K562 (cell line): ENCODE measurements around the gene ORC5. TPM values are rescaled to one million over a fixed set of nuclear protein-coding genes. Genes with fewer than 3 reads are reported as not detected.

Experiments
- ATAC-seq: fragments of 200-7000 bp; cut with Tn5 transposase; 3 replicates; pipeline ENCODE4 v1.9.1; 2020; ENCODE audit warnings: moderate library complexity
- BruUV-seq: library from RNA; stranded (reverse); fragments of 400-500 nt; replicated peaks from 2 replicates; lab custom pipeline; 2021; lab: Mats Ljungman, UMichigan
- CTCF ChIA-PET: fragments of 300-600 bp; formaldehyde crosslinking; extraction: SDS; loops from one replicate; lab custom pipeline; 2021; ENCODE audit warnings: low intra/inter-chr PET ratio; lab: Yijun Ruan, JAX
- POLR2A ChIA-PET: fragments of 300-600, 350-650 bp; sonication (Branson Sonifier 250); formaldehyde crosslinking; extraction: SDS; loops from one replicate; lab custom pipeline; 2021; ENCODE audit warnings: antibody characterized with exemption, inconsistent platforms; lab: Yijun Ruan, JAX
- DNase-seq, 4 experiments: peaks; one replicate each; pipeline versions ENCODE4 v3.0.0 to v3.0.0-alpha.2; 2011 to 2018; ENCODE audit warnings: low spot score in 3 of 4, mixed read lengths in 3 of 4; ENCODE audit errors: extremely low read depth in 1 of 4
- FAIRE-seq: peaks from 2 replicates; lab custom pipeline; 2011; peaks lifted over from hg19 to GRCh38; lab: Jason Lieb, UNC
- H2AFZ ChIP-seq: 2 replicates; pipeline ENCODE4 v1.6.0; 2011; ENCODE audit warnings: low read depth, low read length, control low read depth, inconsistent platforms
- H3K27ac ChIP-seq: fragments of 200-600 bp; 3 replicates; pipeline ENCODE4 v1.8.0; 2011; ENCODE audit warnings: low read depth, mild to moderate bottlenecking, control low read depth, inconsistent platforms, low read length, moderate library complexity, mixed read lengths; ENCODE audit errors: extremely low read depth
- H3K27me3 ChIP-seq, 2 experiments: fragments of 300-600 bp in 1 of 2; 2 replicates in 1 of 2; 3 replicates in 1 of 2; pipeline versions ENCODE4 v1.6.0 to v1.8.0; 2011; ENCODE audit warnings: inconsistent platforms in 2 of 2, low read length in 2 of 2, mild to moderate bottlenecking in 1 of 2, mixed read lengths in 1 of 2, moderate library complexity in 1 of 2; ENCODE audit not compliant: control insufficient read depth in 2 of 2, insufficient read depth in 2 of 2
- H3K36me3 ChIP-seq: fragments of 300-600 bp; 3 replicates; pipeline ENCODE4 v1.8.0; 2011; ENCODE audit warnings: mild to moderate bottlenecking, low read length, inconsistent platforms; ENCODE audit not compliant: control insufficient read depth, insufficient read depth
- H3K4me1 ChIP-seq, 2 experiments: fragments of 200-600 bp in 1 of 2; replicated peaks in 1 of 2; 2 replicates in 1 of 2; 3 replicates in 1 of 2; pipeline versions ENCODE4 v1.5.1 to v1.8.0; 2011; ENCODE audit warnings: inconsistent platforms in 2 of 2, low read length in 2 of 2, mild to moderate bottlenecking in 1 of 2, mixed read lengths in 1 of 2, moderate library complexity in 1 of 2; ENCODE audit not compliant: control insufficient read depth in 2 of 2, insufficient read depth in 2 of 2
- H3K4me2 ChIP-seq: 2 replicates; pipeline ENCODE4 v1.6.1; 2011; ENCODE audit warnings: low read length, control low read depth, inconsistent platforms, mixed read lengths; ENCODE audit not compliant: insufficient read depth
- H3K4me3 ChIP-seq: fragments of 200-600 bp; sonication (generic), shearing (Covaris generic); 2 replicates; pipeline ENCODE4 v1.5.1; 2016; ENCODE audit warnings: control low read depth, inconsistent platforms
- H3K79me2 ChIP-seq: fragments of 200-600 bp; 3 replicates; pipeline ENCODE4 v1.8.0; 2011; ENCODE audit warnings: low read length, inconsistent platforms; ENCODE audit not compliant: control insufficient read depth, insufficient read depth
- H3K9ac ChIP-seq, 2 experiments: 2 replicates each; pipeline versions ENCODE4 v1.6.0 to v1.6.1; 2011; ENCODE audit warnings: low read depth in 2 of 2, low read length in 2 of 2, control low read depth in 1 of 2, inconsistent platforms in 1 of 2, mild to moderate bottlenecking in 1 of 2, mixed read lengths in 1 of 2; ENCODE audit not compliant: insufficient read depth in 1 of 2
- H3K9me1 ChIP-seq: one replicate; pipeline ENCODE4 v1.6.0; 2011; ENCODE audit warnings: inconsistent platforms, mild to moderate bottlenecking, low read length, moderate library complexity; ENCODE audit not compliant: control insufficient read depth, insufficient read depth
- H3K9me3 ChIP-seq: replicated peaks from 2 replicates; pipeline ENCODE4 v1.5.1; 2011; ENCODE audit warnings: low read depth, low read length, inconsistent platforms; ENCODE audit not compliant: control insufficient read depth, insufficient read depth
- H4K20me1 ChIP-seq: replicated peaks from 2 replicates; pipeline ENCODE4 v1.6.1; 2011; ENCODE audit warnings: low read length, inconsistent platforms, mixed read lengths; ENCODE audit not compliant: control insufficient read depth, insufficient read depth
- ADNP ChIP-seq: fragments of 200-800 bp; sonication (Bioruptor generic); IDR thresholded peaks from 2 replicates; pipeline ENCODE4 v1.6.1; 2016; ENCODE audit warnings: missing genetic modification characterization, missing compliant biosample characterization
- MAZ ChIP-seq, 2 experiments: fragments of 450-650 bp in 1 of 2; sonication (generic) in 1 of 2; formaldehyde crosslinking; IDR thresholded peaks in 1 of 2; conservative IDR thresholded peaks in 1 of 2; 2 replicates each; pipeline versions ENCODE4 v1.4.0 to v1.5.0; 2020; ENCODE audit warnings: mild to moderate bottlenecking in 1 of 2, missing genetic modification reagents in 1 of 2
- NBN ChIP-seq: fragments of 450-650 bp; IDR thresholded peaks from 2 replicates; pipeline ENCODE4 v1.6.1; 2016; ENCODE audit warnings: low read depth, mild to moderate bottlenecking
- NR2C2 ChIP-seq, 2 experiments: fragments of 200-800 bp in 1 of 2; sonication (Bioruptor generic) in 1 of 2; sonication (generic) in 1 of 2; formaldehyde crosslinking in 1 of 2; IDR thresholded peaks; 2 replicates each; pipeline versions ENCODE4 v1.6.1 to v1.8.0; 2016 to 2022; ENCODE audit warnings: mild to moderate bottlenecking in 1 of 2, missing compliant biosample characterization in 1 of 2, missing genetic modification characterization in 1 of 2, missing genetic modification reagents in 1 of 2
- THAP7 ChIP-seq: fragments of 250-450 bp; sonication (Bioruptor Pico); IDR thresholded peaks from 2 replicates; pipeline ENCODE4 v1.5.0; 2021
- ZFP1 ChIP-seq: fragments of 450-650 bp; formaldehyde crosslinking; IDR thresholded peaks from 2 replicates; pipeline ENCODE4 v1.4.0; 2020; ENCODE audit warnings: mild to moderate bottlenecking, mixed read lengths
- ZNF316 ChIP-seq: fragments of 450-650 bp; IDR thresholded peaks from 2 replicates; pipeline ENCODE4 v1.6.1; 2016
- WGBS: fragments of 100-300 bp; shearing (Covaris generic); methylation state at CpG from one replicate; pipeline ENCODE4 v1.1.6; 2016; ENCODE audit warnings: low coverage, mixed read lengths; ENCODE audit not compliant: insufficient coverage; ENCODE audit errors: missing lambda C conversion rate; 5-methylcytosine and 5-hydroxymethylcytosine counted together
- in situ Hi-C: fragments of 300-500 bp; cut with MboI; formaldehyde crosslinking; loops from 4 replicates; pipeline ENCODE4 v1.15.0; 2018; ENCODE audit warnings: inconsistent platforms, mixed read lengths
- intact Hi-C: fragments of 100-400 bp; cut with micrococcal nuclease; formaldehyde crosslinking; loops from 2 replicates; pipeline ENCODE4 v1.14.2; 2022
- polyA plus RNA-seq, 8 experiments: library from polyadenylated mRNA; depleted of rRNA in 4 of 8; stranded (reverse) in 5 of 8; unstranded in 3 of 8; fragments of >200 nt; fragmentation: Nextera tagmentation in 2 of 8; fragmentation: Illumina TruSeq in 1 of 8; extraction: Ambion mirVana in 2 of 8; extraction: Trizol in 1 of 8; gene quantifications; 2 replicates each; pipeline versions ENCODE4 v1.2.1 to v1.2.3, GENCODE V29; 2011 to 2014; ENCODE audit warnings: inconsistent platforms in 1 of 8, missing spikeins in 1 of 8
- total RNA-seq, 7 experiments: library from RNA; depleted of rRNA in 6 of 7; stranded (reverse); fragments of >200 nt in 6 of 7; fragmentation: Illumina TruSeq in 2 of 7; extraction: Trizol in 2 of 7; gene quantifications; 2 replicates each; pipeline versions ENCODE4 v1.2.1 to v1.2.3, GENCODE V29; 2011 to 2021; ENCODE audit warnings: low replicate concordance in 1 of 7

Gene ORC5
- total and polyA plus RNA-seq, 9 of the 15 experiments (the other 6 are each of a cell fraction or from before 2014, with no cell fraction given): 29.8 to 136 (median 54.8) TPM

- Histone ChIP-seq H2AFZ (no peak overlapping the region), H3K79me2 (peaks cover 4% of the 10 kb centered on the region; the same call in 1 of the 3 replicates), H3K4me2 (no peak overlapping the region), H4K20me1 (no peaks in the 10 kb centered on the region), H3K9ac (no peak overlapping the region), H3K27ac (no peak overlapping the region), H3K27me3 (no peaks in the 10 kb centered on the region), H3K9me1 (no peaks in the 10 kb centered on the region), H3K4me1 (no peaks in the 10 kb centered on the region), H3K4me3 (no peak overlapping the region), H3K36me3 (peaks cover 37% of the 10 kb centered on the region; the same call in 1 of the 3 replicates), H3K9me3 (no peaks in the 10 kb centered on the region)
- ChIA-PET CTCF (no interaction called here), POLR2A (no interaction called here)
- in situ Hi-C loops: loop anchor here (10.0 kb wide), 1 partner anchor 158 kb away; no protein-coding TSS in a partner anchor
- ATAC-seq (no peak), FAIRE-seq (no peak), DNase-seq (no peak)
- intact Hi-C loops: loop anchor here (10.0 kb wide), 1 partner anchor 388 kb away; no protein-coding TSS in a partner anchor
- TF ChIP-seq ADNP (tag): no peak
- TF ChIP-seq ZFP1 (CRISPR knock-in tag): no peak
- TF ChIP-seq THAP7 (CRISPR knock-in tag): no peak
- TF ChIP-seq MAZ (CRISPR knock-in tag; conservative IDR thresholded peaks at IDR 0.05 in 1 of 2, IDR thresholded peaks at IDR 0.05 in 1 of 2): no peak
- peak; percentile 60 for TF ChIP-seq ZNF316
- no peak for TF ChIP-seq NBN
- TF ChIP-seq NR2C2 (CRISPR knock-in tag; IDR thresholded peaks at IDR 0.05): no peak
- TF ChIP-seq NR2C2 (tag; IDR thresholded peaks at IDR 0.05): no peak
- no TSS peak for BruUV-seq
- 79% methylated on average over 1 of the region's 1 CpG for WGBS
Measured at GRCh38 chr7:104152468-104152867, 55.3 kb downstream of the ORC5 start.
